Ovary (tissue), 9 donors: Measurements from ENCODE around the gene TTR. TPM values are rescaled to one million over a fixed set of nuclear protein-coding genes. Genes with fewer than 3 reads are reported as not detected.

Source experiments
- DNase-seq, 5 donors: peaks; one replicate each; pipeline ENCODE4 v3.0.0-alpha.2; 2019 to 2020
- H3K27ac ChIP-seq, 2 donors: fragments of 200-600 bp; one replicate each; pipeline versions ENCODE4 v1.5.1 to v1.8.0; 2019 to 2022
- H3K27me3 ChIP-seq: fragments of 200-600 bp; one replicate; pipeline ENCODE4 v1.8.0; 2022
- H3K36me3 ChIP-seq: fragments of 200-600 bp; sonication (generic); one replicate; pipeline ENCODE4 v1.5.1; 2019
- H3K4me1 ChIP-seq: one replicate; pipeline ENCODE4 v1.8.1; 2013; ENCODE audit warnings: mild to moderate bottlenecking, moderate library complexity; ENCODE audit not compliant: insufficient read depth
- H3K4me3 ChIP-seq: fragments of 200-600 bp; sonication (generic); one replicate; pipeline ENCODE4 v1.5.1; 2017
- H3K9me3 ChIP-seq, 2 donors: fragments of 200-600 bp in 1 of 2; sonication (generic) in 1 of 2; one replicate each; pipeline versions ENCODE4 v1.5.1 to v1.8.1; 2013 to 2019; ENCODE audit warnings: mild to moderate bottlenecking in 1 of 2, moderate library complexity in 1 of 2
- CTCF ChIP-seq, 3 donors: fragments of 450-650 bp in 2 of 3; fragments of 200-600 bp in 1 of 3; IDR thresholded peaks; one replicate each; pipeline versions ENCODE4 v1.5.1 to v1.8.0; 2016 to 2022; ENCODE audit warnings: antibody characterized with exemption in 3 of 3, mild to moderate bottlenecking in 1 of 3
- EP300 ChIP-seq: sonication (generic); formaldehyde crosslinking; IDR thresholded peaks from one replicate; pipeline ENCODE4 v1.6.1; 2017; ENCODE audit warnings: antibody characterized with exemption
- POLR2A ChIP-seq: fragments of 450-650 bp; IDR thresholded peaks from one replicate; pipeline ENCODE4 v1.6.1; 2017; ENCODE audit warnings: antibody characterized with exemption, mild to moderate bottlenecking, moderate library complexity
- WGBS, 3 donors: extraction: QIAGEN DNeasy Blood & Tissue Kit in 1 of 3; methylation state at CpG; one replicate each; pipeline versions ENCODE4 v1.1.5 to v1.1.7; 2013 to 2017; 5-methylcytosine and 5-hydroxymethylcytosine counted together
- intact Hi-C, 4 donors: fragments of 100-400 bp; cut with DNase I; formaldehyde crosslinking; loops; one replicate each; pipeline versions ENCODE4 v1.11.0 to v1.15.1; 2022 to 2023
- polyA plus RNA-seq, 2 donors: library from polyadenylated mRNA; stranded (reverse); fragments of 200-250 nt in 1 of 2; fragments of 350-450 nt in 1 of 2; fragmentation: Illumina TruSeq in 1 of 2; extraction: RNeasy Lipid Tissue Mini Kit (QIAGEN cat#74804) in 1 of 2; gene quantifications; one replicate each; pipeline ENCODE4 v1.2.3, GENCODE V29; 2013 to 2014
- total RNA-seq, 7 donors: library from RNA; depleted of rRNA in 2 of 7; stranded (reverse); fragments of >200 nt in 2 of 7; fragmentation: NEBNext Ultra II Directional in 3 of 7; extraction: Animal tissue kit (Norgen Biotek cat#: 25700) in 3 of 7; gene quantifications; one replicate each; pipeline versions ENCODE4 v1.1.0 to v1.2.4, GENCODE V29; 2016 to 2023
- donor health status: DM: no; HTN: no; CAD: no; lungs with moderate emphysema.
- donor health status: DM: no; HTN: no; CAD: no.
- donor health status: Bipolar disorder and iron deficiency.
- donor health status: DM: yes; HTN: yes; CAD: no.
- donor health status: DM: no; HTN: no; CAD: no.
- donor health status: DM: yes; HTN: yes; CAD: no.

TTR gene
- total and polyA plus RNA-seq, 9 donors, result 0.92 to 3.0 (median 0.95) TPM; not detected in 6

GRCh38 chr18:31610286-31611205, 18.9 kb downstream of the TTR start:
- Histone ChIP-seq H3K9me3 (no peaks in the 10 kb centered on the region), H3K27ac (no peak overlapping the region), H3K36me3 (no peaks in the 10 kb centered on the region), H3K4me1 (no peaks in the 10 kb centered on the region), H3K4me3 (no peak overlapping the region), H3K27me3 (no peaks in the 10 kb centered on the region)
- no peak for DNase-seq
- intact Hi-C loops, result no loop called here
- WGBS, 3 donors, result 44 to 46% (median 45%) methylated on average over 8 of the region's 8 CpGs
- no peak for TF ChIP-seq EP300
- no peak for TF ChIP-seq CTCF (IDR thresholded peaks at IDR 0.05)
- TF ChIP-seq POLR2A, result no peak

GRCh38 chr18:31611511-31611910, 19.8 kb downstream of the TTR start:
- Histone ChIP-seq H3K4me3 (no peak overlapping the region), H3K9me3 (no peaks in the 10 kb centered on the region), H3K27ac (no peak overlapping the region), H3K27me3 (no peaks in the 10 kb centered on the region), H3K4me1 (no peaks in the 10 kb centered on the region), H3K36me3 (no peaks in the 10 kb centered on the region)
- 87 to 95% (median 89%) methylated on average over 5 of the region's 5 CpGs for WGBS, 3 donors
- TF ChIP-seq EP300 (no peak), POLR2A (no peak), CTCF (IDR thresholded peaks at IDR 0.05) (no peak)
- intact Hi-C loops, result no loop called here
- no peak for DNase-seq

- no peaks in the 10 kb centered on the region for H3K9me3 ChIP-seq
- intact Hi-C loops, result no loop called here
- 58 to 59% (median 58%) methylated on average over 6 of the region's 6 CpGs for WGBS, 3 donors
- no peaks in the 10 kb centered on the region for H3K36me3 ChIP-seq
- H3K27me3 ChIP-seq, result no peaks in the 10 kb centered on the region
- H3K4me3 ChIP-seq, result no peak overlapping the region
- no peak for DNase-seq
- no peak for TF ChIP-seq POLR2A
- no peak for TF ChIP-seq EP300
- TF ChIP-seq CTCF (IDR thresholded peaks at IDR 0.05), result no peak
- no peaks in the 10 kb centered on the region for H3K4me1 ChIP-seq
- H3K27ac ChIP-seq, result no peak overlapping the region
These were observed 20.4 kb downstream of the TTR start for GRCh38 chr18:31612124-31612523.

GRCh38 chr18:31614044-31614443, 22.4 kb downstream of the TTR start:
- intact Hi-C loops, result no loop called here
- Histone ChIP-seq H3K27me3 (no peaks in the 10 kb centered on the region), H3K4me1 (no peaks in the 10 kb centered on the region), H3K36me3 (no peaks in the 10 kb centered on the region), H3K4me3 (no peak overlapping the region), H3K9me3 (no peaks in the 10 kb centered on the region), H3K27ac (no peak overlapping the region)
- no peak for TF ChIP-seq CTCF (IDR thresholded peaks at IDR 0.05)
- no peak for TF ChIP-seq POLR2A
- TF ChIP-seq EP300, result no peak
- 63 to 86% (median 81%) methylated on average over 2 of the region's 2 CpGs for WGBS, 3 donors
- DNase-seq, result no peak
